ENCODE data around the gene CATSPER1.

GRCh38 chr11:66064571-66064970, 38.3 kb upstream of the CATSPER1 start:
- TF ChIP-seq CTCF (IDR thresholded peaks at IDR 0.05) (no peak), POLR2A (IDR thresholded peaks at IDR 0.05) (no peak)
